Measurements from ENCODE around the gene NUP85. TPM values are rescaled to one million over a fixed set of nuclear protein-coding genes. Genes with fewer than 3 reads are reported as not detected.

Gene NUP85
- total RNA-seq, 4 donors from 2014 or later, result 19.6 to 62.3 (median 22.3) TPM

- no peak overlapping the region for H3K4me3 ChIP-seq
- H3K9me3 ChIP-seq, result no peaks in the 10 kb centered on the region
- WGBS, 2 donors (ENCODE audit: low coverage in 1 of 2), result 50 to 93% methylated on average over 1 to 6 of the region's 12 CpGs
- peaks cover 0 to 27% (median 8%) of the 10 kb centered on the region in 3 donors for H3K4me1 ChIP-seq
- no peaks in the 10 kb centered on the region for H3K27me3 ChIP-seq
- no peak for ATAC-seq
- H3K36me3 ChIP-seq, result peaks cover 0 to 44% of the 10 kb centered on the region in 2 donors
- no peak for TF ChIP-seq EP300 (IDR thresholded peaks at IDR 0.05)
- TF ChIP-seq POLR2A (IDR thresholded peaks at IDR 0.05), result no peak
- H3K27ac ChIP-seq, result no peak overlapping the region
Observed at GRCh38 chr17:75207760-75208159, 2.3 kb downstream of the NUP85 start.

GRCh38 chr17:75208161-75208560 lies 2.7 kb downstream of the NUP85 start:
- H3K27ac ChIP-seq, result no peak overlapping the region
- H3K4me1 ChIP-seq, result peaks cover 0 to 27% (median 8%) of the 10 kb centered on the region in 3 donors
- no peaks in the 10 kb centered on the region for H3K9me3 ChIP-seq
- ATAC-seq, result no peak
- peaks cover 0 to 48% of the 10 kb centered on the region in 2 donors for H3K36me3 ChIP-seq
- no peak overlapping the region for H3K4me3 ChIP-seq
- TF ChIP-seq EP300 (IDR thresholded peaks at IDR 0.05) (no peak), POLR2A (IDR thresholded peaks at IDR 0.05) (no peak), CTCF (IDR thresholded peaks at IDR 0.05) (no peak), POLR2AphosphoS5 (IDR thresholded peaks at IDR 0.05) (no peak)
- H3K27me3 ChIP-seq, result no peaks in the 10 kb centered on the region
- WGBS, 2 donors (ENCODE audit: low coverage in 1 of 2), result 88 to 89% methylated on average over 6 to 9 of the region's 9 CpGs

GRCh38 chr17:75209061-75209460 lies 3.6 kb downstream of the NUP85 start:
- 55 to 77% methylated on average over 2 to 3 of the region's 3 CpGs for WGBS, 2 donors (ENCODE audit: low coverage in 1 of 2)
- TF ChIP-seq CTCF (IDR thresholded peaks at IDR 0.05) (no peak), EP300 (IDR thresholded peaks at IDR 0.05) (no peak), POLR2A (IDR thresholded peaks at IDR 0.05) (no peak), POLR2AphosphoS5 (IDR thresholded peaks at IDR 0.05) (no peak)
- no peak overlapping the region for H3K27ac ChIP-seq
- H3K27me3 ChIP-seq, result no peaks in the 10 kb centered on the region
- no peak overlapping the region for H3K4me3 ChIP-seq
- no peak for ATAC-seq
- peaks cover 0 to 57% of the 10 kb centered on the region in 2 donors for H3K36me3 ChIP-seq
- H3K9me3 ChIP-seq, result no peaks in the 10 kb centered on the region
- H3K4me1 ChIP-seq, result peaks cover 0 to 27% (median 8%) of the 10 kb centered on the region in 3 donors

- Histone ChIP-seq H3K27ac (no peak overlapping the region), H3K4me3 (no peak overlapping the region), H3K9me3 (no peaks in the 10 kb centered on the region), H3K27me3 (no peaks in the 10 kb centered on the region), H3K4me1 (no peaks in the 10 kb centered on the region), H3K36me3 (peaks cover 0 to 97% of the 10 kb centered on the region in 2 donors)
- no peak for TF ChIP-seq POLR2A (IDR thresholded peaks at IDR 0.05)
- TF ChIP-seq EP300 (IDR thresholded peaks at IDR 0.05), result no peak
- TF ChIP-seq CTCF (IDR thresholded peaks at IDR 0.05), result no peak
- no peak for TF ChIP-seq POLR2AphosphoS5 (IDR thresholded peaks at IDR 0.05)
- 83% methylated on average over 1 of the region's 6 CpGs; no CpG with 5 or more reads in 1 of the 2 donors for WGBS, 2 donors (ENCODE audit: low coverage in 1 of 2)
- ATAC-seq, result no peak
Observed at GRCh38 chr17:75218131-75218530, 12.7 kb downstream of the NUP85 start.

GRCh38 chr17:75219815-75220214 lies 14.3 kb downstream of the NUP85 start:
- H3K36me3 ChIP-seq, result peaks cover 0 to 97% of the 10 kb centered on the region in 2 donors

More at GRCh38 chr17:75219815-75220214, 14.3 kb downstream of the NUP85 start:
- Histone ChIP-seq H3K9me3 (no peaks in the 10 kb centered on the region), H3K27me3 (no peaks in the 10 kb centered on the region), H3K4me3 (no peak overlapping the region), H3K27ac (no peak overlapping the region), H3K4me1 (no peaks in the 10 kb centered on the region)
- TF ChIP-seq EP300 (IDR thresholded peaks at IDR 0.05), result no peak
- TF ChIP-seq POLR2AphosphoS5 (IDR thresholded peaks at IDR 0.05), result no peak
- no peak for TF ChIP-seq POLR2A (IDR thresholded peaks at IDR 0.05)
- TF ChIP-seq CTCF (IDR thresholded peaks at IDR 0.05), result no peak
- 97 to 100% methylated on average over 1 to 3 of the region's 3 CpGs for whole genome bisulfite sequencing, 2 donors (ENCODE audit: low coverage in 1 of 2)
- no peak for ATAC-seq

All from gastroesophageal sphincter (tissue), 4 donors.